OCI-LY1 (cell line): ENCODE data around the gene DOCK4.

Source experiments
- H2AFZ ChIP-seq: fragments of 200-600 bp; sonication (generic), shearing (Covaris generic); 2 replicates; pipeline ENCODE4 v1.6.0; 2014; ENCODE audit warnings: antibody characterized with exemption, mild to moderate bottlenecking, low read length
- H3F3A ChIP-seq: fragments of 200-600 bp; sonication (generic), shearing (Covaris generic); 2 replicates; pipeline ENCODE4 v1.6.0; 2014; ENCODE audit warnings: mild to moderate bottlenecking, antibody characterized with exemption, low read length, moderate library complexity; ENCODE audit not compliant: insufficient read depth
- H3K27ac ChIP-seq: fragments of 200-600 bp; sonication (generic); 2 replicates; pipeline ENCODE4 v1.5.1; 2014; ENCODE audit warnings: low read length, mixed run types, mild to moderate bottlenecking, low read depth; ENCODE audit not compliant: poor library complexity, severe bottlenecking
- H3K27me3 ChIP-seq: fragments of 200-600 bp; sonication (generic); 2 replicates; pipeline ENCODE4 v1.6.0; 2014; ENCODE audit warnings: antibody characterized with exemption, mild to moderate bottlenecking, low read length, moderate library complexity; ENCODE audit not compliant: insufficient read depth
- H3K36me3 ChIP-seq: fragments of 200-600 bp; sonication (generic); 2 replicates; pipeline ENCODE4 v1.6.1; 2014; ENCODE audit warnings: mild to moderate bottlenecking, antibody characterized with exemption, low read length, moderate library complexity, mixed read lengths; ENCODE audit not compliant: insufficient read depth
- H3K4me1 ChIP-seq: fragments of 200-600 bp; sonication (generic); 2 replicates; pipeline ENCODE4 v1.5.1; 2014; ENCODE audit warnings: mild to moderate bottlenecking, low read length, moderate library complexity; ENCODE audit not compliant: insufficient read depth, severe bottlenecking
- H3K4me2 ChIP-seq: fragments of 200-600 bp; sonication (generic), shearing (Covaris generic); 2 replicates; pipeline ENCODE4 v1.6.1; 2014; ENCODE audit warnings: low read length
- H3K4me3 ChIP-seq: fragments of 200-600 bp; sonication (generic); 2 replicates; pipeline ENCODE4 v1.5.1; 2014; ENCODE audit warnings: low read length, low read depth, mild to moderate bottlenecking, mixed read lengths; ENCODE audit not compliant: poor library complexity, severe bottlenecking
- H3K79me2 ChIP-seq: fragments of 200-600 bp; shearing (Covaris generic); 2 replicates; pipeline ENCODE4 v1.6.1; 2016; ENCODE audit warnings: mixed run types, low read length, mixed read lengths; ENCODE audit not compliant: insufficient read depth
- H3K9ac ChIP-seq: fragments of 200-600 bp; sonication (generic), shearing (Covaris generic); 2 replicates; pipeline ENCODE4 v1.6.1; 2014; ENCODE audit warnings: mild to moderate bottlenecking, low read length, mixed read lengths
- H3K9me2 ChIP-seq: fragments of 200-600 bp; sonication (generic), shearing (Covaris generic); 2 replicates; pipeline ENCODE4 v1.6.1; 2014; ENCODE audit warnings: low read depth, mild to moderate bottlenecking, low read length, mixed read lengths
- H3K9me3 ChIP-seq: fragments of 200-600 bp; shearing (Covaris generic); 2 replicates; pipeline ENCODE4 v1.6.1; 2014; ENCODE audit warnings: low read length, mixed read lengths
- H4K20me1 ChIP-seq: fragments of 200-600 bp; sonication (generic), shearing (Covaris generic); 2 replicates; pipeline ENCODE4 v1.6.0; 2016; ENCODE audit warnings: mild to moderate bottlenecking, low read length; ENCODE audit not compliant: insufficient read depth
- CTCF ChIP-seq: fragments of 200-600 bp; sonication (generic), shearing (Covaris generic); IDR thresholded peaks from 2 replicates; pipeline ENCODE4 v1.5.1; 2017; ENCODE audit warnings: mild to moderate bottlenecking, antibody characterized with exemption, low read length, moderate library complexity, mixed read lengths
- EZH2 ChIP-seq: fragments of 200-600 bp; sonication (generic), shearing (Covaris generic); IDR thresholded peaks from 2 replicates; pipeline ENCODE4 v1.8.0; 2017; ENCODE audit warnings: borderline replicate concordance, mixed run types, mild to moderate bottlenecking, antibody characterized with exemption, low read length, moderate library complexity, mixed read lengths

The DOCK4 gene

DNA sequence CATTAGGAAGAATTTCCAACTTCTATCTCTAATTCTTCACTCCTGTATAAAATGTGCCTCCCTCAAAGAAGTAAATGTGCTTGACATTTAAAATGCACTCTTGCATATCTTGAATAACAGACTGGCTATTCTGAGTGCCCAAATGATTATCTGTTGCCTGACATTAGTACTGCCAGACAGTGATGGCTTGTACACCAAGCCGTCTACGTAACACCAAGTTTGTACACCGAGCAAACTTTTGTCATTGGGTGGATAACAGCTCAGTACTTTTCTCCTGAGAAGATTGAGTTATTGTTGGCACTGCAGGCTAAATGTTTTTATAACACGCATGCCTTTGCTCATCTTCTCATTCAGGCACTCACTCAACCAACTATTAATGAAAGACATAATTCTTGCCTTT, 137.2 kb downstream of the DOCK4 start:
- Histone ChIP-seq H3K4me2 (no peak overlapping the region), H3K27ac (no peak overlapping the region)

GRCh38 chr7:112067632-112068540, 138.3 kb downstream of the DOCK4 start:
- no peaks in the 10 kb centered on the region for H3K4me1 ChIP-seq
- H3K79me2 ChIP-seq, result no peaks in the 10 kb centered on the region
- no peaks in the 10 kb centered on the region for H3K27me3 ChIP-seq
- no peak overlapping the region for H2AFZ ChIP-seq
- no peaks in the 10 kb centered on the region for H4K20me1 ChIP-seq
- no peak overlapping the region for H3K9ac ChIP-seq
- H3F3A ChIP-seq, result no peaks in the 10 kb centered on the region
- no peak overlapping the region for H3K4me3 ChIP-seq
- TF ChIP-seq EZH2 (no peak), CTCF (no peak)
- no peaks in the 10 kb centered on the region for H3K9me3 ChIP-seq
- no peak overlapping the region for H3K27ac ChIP-seq
- H3K4me2 ChIP-seq, result no peak overlapping the region
- H3K9me2 ChIP-seq, result no peaks in the 10 kb centered on the region
- H3K36me3 ChIP-seq, result no peaks in the 10 kb centered on the region

More for the DNA sequence above, 137.2 kb downstream of the DOCK4 start:
- H4K20me1 ChIP-seq, result no peaks in the 10 kb centered on the region
- H2AFZ ChIP-seq, result no peak overlapping the region
- H3K9ac ChIP-seq, result no peak overlapping the region
- TF ChIP-seq EZH2 (no peak), CTCF (no peak)
- no peaks in the 10 kb centered on the region for H3K9me3 ChIP-seq
- no peaks in the 10 kb centered on the region for H3K9me2 ChIP-seq
- H3K36me3 ChIP-seq, result no peaks in the 10 kb centered on the region
- H3K4me3 ChIP-seq, result no peak overlapping the region
- no peaks in the 10 kb centered on the region for H3K79me2 ChIP-seq
- H3K4me1 ChIP-seq, result no peaks in the 10 kb centered on the region
- no peaks in the 10 kb centered on the region for H3K27me3 ChIP-seq
- H3F3A ChIP-seq, result no peaks in the 10 kb centered on the region

- no peak overlapping the region for H3K4me3 ChIP-seq
- no peaks in the 10 kb centered on the region for H3K79me2 ChIP-seq
- no peaks in the 10 kb centered on the region for H3K9me2 ChIP-seq
- TF ChIP-seq CTCF, result no peak
- no peaks in the 10 kb centered on the region for H3K36me3 ChIP-seq
- H3F3A ChIP-seq, result no peaks in the 10 kb centered on the region
- H3K4me2 ChIP-seq, result no peak overlapping the region
- no peaks in the 10 kb centered on the region for H3K9me3 ChIP-seq
- H3K27ac ChIP-seq, result no peak overlapping the region
- H3K4me1 ChIP-seq, result no peaks in the 10 kb centered on the region
- no peak overlapping the region for H3K9ac ChIP-seq
- no peak overlapping the region for H2AFZ ChIP-seq
- H3K27me3 ChIP-seq, result no peaks in the 10 kb centered on the region
- H4K20me1 ChIP-seq, result no peaks in the 10 kb centered on the region
Measured at GRCh38 chr7:112067200-112067599, 139.0 kb downstream of the DOCK4 start.
